HepG2 (cell line): Measurements from ENCODE around the gene NNMT. TPM values are rescaled to one million over a fixed set of nuclear protein-coding genes. Genes with fewer than 3 reads are reported as not detected.

ENCODE experiments used
- ATAC-seq: fragments of 200-7000 bp; cut with Tn5 transposase; 3 replicates; pipeline ENCODE4 v1.9.1; 2020; ENCODE audit warnings: mild to moderate bottlenecking, moderate library complexity
- BruUV-seq: library from RNA; stranded (reverse); fragments of 400-500 nt; replicated peaks from 2 replicates; lab custom pipeline; 2021; lab: Mats Ljungman, UMichigan
- CTCF ChIA-PET: fragments of 300-600 bp; formaldehyde crosslinking; extraction: SDS; loops from one replicate; lab custom pipeline; 2021; ENCODE audit warnings: low total read pairs, inconsistent platforms, low intra/inter-chr PET ratio; lab: Yijun Ruan, JAX
- POLR2A ChIA-PET: fragments of 350-600 bp; sonication (Branson Sonifier 250); formaldehyde crosslinking; loops from one replicate; lab custom pipeline; 2020; ENCODE audit warnings: antibody characterized with exemption, inconsistent platforms; lab: Yijun Ruan, JAX
- DNase-seq: peaks from one replicate; pipeline ENCODE4 v3.0.0-alpha.2; 2015; ENCODE audit warnings: low spot score
- FAIRE-seq: peaks from 3 replicates; lab custom pipeline; 2011; peaks lifted over from hg19 to GRCh38; lab: Jason Lieb, UNC
- H2AFZ ChIP-seq: one replicate; pipeline ENCODE4 v1.6.1; 2011; ENCODE audit warnings: low read length, inconsistent platforms
- H3K27ac ChIP-seq: fragments of 300-600 bp; 3 replicates; pipeline ENCODE4 v1.8.0; 2011; ENCODE audit warnings: mixed run types, mild to moderate bottlenecking, mixed read lengths, low read length, inconsistent platforms; ENCODE audit not compliant: insufficient read depth; ENCODE audit errors: extremely low read length
- H3K27me3 ChIP-seq, 2 experiments: fragments of 200-600 bp in 1 of 2; 2 replicates in 1 of 2; 3 replicates in 1 of 2; pipeline versions ENCODE4 v1.6.0 to v1.8.0; 2011; ENCODE audit warnings: low read length in 2 of 2, mild to moderate bottlenecking in 2 of 2, moderate library complexity in 2 of 2, inconsistent platforms in 1 of 2; ENCODE audit not compliant: insufficient read depth in 2 of 2, control insufficient read depth in 1 of 2
- H3K36me3 ChIP-seq, 2 experiments: fragments of 200-600 bp in 1 of 2; replicated peaks in 1 of 2; 2 replicates in 1 of 2; 3 replicates in 1 of 2; pipeline versions ENCODE4 v1.5.1 to v1.8.0; 2011; ENCODE audit warnings: low read length in 2 of 2, inconsistent platforms in 1 of 2; ENCODE audit not compliant: insufficient read depth in 2 of 2, control insufficient read depth in 1 of 2
- H3K4me1 ChIP-seq: 2 replicates; pipeline ENCODE4 v1.5.1; 2012; ENCODE audit warnings: low read length, inconsistent platforms; ENCODE audit not compliant: insufficient read depth
- H3K4me2 ChIP-seq: 2 replicates; pipeline ENCODE4 v1.6.0; 2011; ENCODE audit warnings: low read depth, low read length, inconsistent platforms
- H3K4me3 ChIP-seq, 3 experiments: fragments of 200-600 bp in 1 of 3; sonication (generic), shearing (Covaris generic) in 1 of 3; replicated peaks in 1 of 3; 2 replicates each; pipeline ENCODE4 v1.5.1; 2011 to 2016; ENCODE audit warnings: low read length in 3 of 3, inconsistent platforms in 2 of 3, low read depth in 2 of 3, mild to moderate bottlenecking in 2 of 3, control low read depth in 1 of 3, mixed read lengths in 1 of 3; ENCODE audit not compliant: insufficient read depth in 1 of 3
- H3K79me2 ChIP-seq: one replicate; pipeline ENCODE4 v1.6.1; 2011; ENCODE audit warnings: low read length, inconsistent platforms; ENCODE audit not compliant: insufficient read depth
- H3K9ac ChIP-seq: 2 replicates; pipeline ENCODE4 v1.6.0; 2011; ENCODE audit warnings: mild to moderate bottlenecking, low read depth, low read length, inconsistent platforms; ENCODE audit not compliant: insufficient read depth
- H3K9me3 ChIP-seq: 2 replicates; pipeline ENCODE4 v1.5.1; 2012; ENCODE audit warnings: mild to moderate bottlenecking, low read length
- H4K20me1 ChIP-seq: 2 replicates; pipeline ENCODE4 v1.6.0; 2011; ENCODE audit warnings: inconsistent platforms, mild to moderate bottlenecking, low read length, moderate library complexity; ENCODE audit not compliant: insufficient read depth
- FOSL2 ChIP-seq: sonication (generic); formaldehyde crosslinking; IDR thresholded peaks from 2 replicates; pipeline ENCODE4 v1.4.0; 2020; ENCODE audit warnings: missing genetic modification reagents
- FOXC1 ChIP-seq: sonication (generic); formaldehyde crosslinking; IDR thresholded peaks from 2 replicates; pipeline ENCODE4 v1.8.0; 2022; ENCODE audit warnings: mild to moderate bottlenecking, missing genetic modification reagents, borderline replicate concordance
- FOXO4 ChIP-seq: sonication (generic); formaldehyde crosslinking; conservative IDR thresholded peaks from 2 replicates; pipeline ENCODE4 v1.8.1; 2023; ENCODE audit warnings: missing genetic modification reagents
- NFIB ChIP-seq: sonication (generic); formaldehyde crosslinking; IDR thresholded peaks from 2 replicates; pipeline ENCODE4 v1.9.0; 2021; ENCODE audit warnings: missing genetic modification reagents, mild to moderate bottlenecking, borderline replicate concordance
- PAWR ChIP-seq: sonication (generic); formaldehyde crosslinking; IDR thresholded peaks from 2 replicates; pipeline ENCODE4 v1.4.0; 2020; ENCODE audit warnings: missing genetic modification reagents, mild to moderate bottlenecking, borderline replicate concordance
- PLSCR1 ChIP-seq: sonication (generic); formaldehyde crosslinking; IDR thresholded peaks from 2 replicates; pipeline ENCODE4 v1.5.0; 2020; ENCODE audit warnings: missing genetic modification reagents, mild to moderate bottlenecking, borderline replicate concordance
- RBFOX2 ChIP-seq: fragments of 200-400 bp; formaldehyde crosslinking; IDR thresholded peaks from 2 replicates; pipeline ENCODE4 v1.6.1; 2017; ENCODE audit warnings: low read depth, mild to moderate bottlenecking, low read length
- RFXANK ChIP-seq: IDR thresholded peaks from 2 replicates; pipeline ENCODE4 v1.6.1; 2016
- RXRB ChIP-seq: IDR thresholded peaks from 2 replicates; pipeline ENCODE4 v1.6.1; 2016; ENCODE audit warnings: borderline replicate concordance, missing genetic modification reagents, missing compliant biosample characterization
- SETDB1 ChIP-seq: sonication (generic); formaldehyde crosslinking; IDR thresholded peaks from 2 replicates; pipeline ENCODE4 v1.5.1; 2020; ENCODE audit warnings: missing genetic modification reagents, mild to moderate bottlenecking, borderline replicate concordance
- SRSF1 ChIP-seq: fragments of 200-400 bp; formaldehyde crosslinking; optimal IDR thresholded peaks from 2 replicates; pipeline ENCODE3; 2017; ENCODE audit warnings: mild to moderate bottlenecking, low read depth, low read length, moderate library complexity
- TOPORS ChIP-seq: sonication (generic); formaldehyde crosslinking; IDR thresholded peaks from 2 replicates; pipeline ENCODE4 v1.8.0; 2023; ENCODE audit warnings: mild to moderate bottlenecking, missing genetic modification reagents
- ZBTB26 ChIP-seq: IDR thresholded peaks from 2 replicates; pipeline ENCODE4 v1.6.1; 2016; ENCODE audit warnings: missing compliant biosample characterization, missing genetic modification reagents, borderline replicate concordance
- ZFP82 ChIP-seq: sonication (generic); formaldehyde crosslinking; IDR thresholded peaks from 2 replicates; pipeline ENCODE4 v1.5.1; 2020; ENCODE audit warnings: mild to moderate bottlenecking, missing genetic modification reagents, borderline replicate concordance
- ZNF230 ChIP-seq: sonication (generic); formaldehyde crosslinking; IDR thresholded peaks from 2 replicates; pipeline ENCODE4 v1.4.0; 2020; ENCODE audit warnings: mild to moderate bottlenecking, missing genetic modification reagents
- ZNF263 ChIP-seq: sonication (generic); formaldehyde crosslinking; IDR thresholded peaks from 2 replicates; pipeline ENCODE4 v1.4.0; 2020; ENCODE audit warnings: missing genetic modification reagents
- ZNF317 ChIP-seq: sonication (generic); formaldehyde crosslinking; IDR thresholded peaks from 2 replicates; pipeline ENCODE4 v1.5.0; 2020; ENCODE audit warnings: mild to moderate bottlenecking, missing genetic modification reagents
- ZNF33A ChIP-seq: sonication (generic); formaldehyde crosslinking; IDR thresholded peaks from 2 replicates; pipeline ENCODE4 v1.5.1; 2020; ENCODE audit warnings: missing genetic modification reagents, mild to moderate bottlenecking, moderate library complexity, borderline replicate concordance
- ZNF34 ChIP-seq: sonication (generic); formaldehyde crosslinking; IDR thresholded peaks from 2 replicates; pipeline ENCODE4 v1.4.0; 2020; ENCODE audit warnings: mild to moderate bottlenecking, missing genetic modification reagents, borderline replicate concordance
- WGBS: methylation state at CpG from one replicate; pipeline ENCODE4 v1.1.6; 2017; ENCODE audit warnings: low lambda C conversion rate; 5-methylcytosine and 5-hydroxymethylcytosine counted together
- in situ Hi-C: cut with HindIII; loops from 2 replicates; pipeline ENCODE4 v1.10.0; 2017; ENCODE audit warnings: low pct_unique_long_range_greater_than_20kb; ENCODE audit not compliant: extremely low pct_ligation_motif_present
- intact Hi-C: fragments of 100-400 bp; cut with micrococcal nuclease; formaldehyde crosslinking; loops from one replicate; pipeline ENCODE4 v1.10.0; 2022; ENCODE audit not compliant: unreplicated experiment
- polyA plus RNA-seq, 8 experiments: library from polyadenylated mRNA; depleted of rRNA in 3 of 8; stranded (reverse) in 7 of 8; unstranded in 1 of 8; fragments of >200 nt; fragmentation: Illumina TruSeq in 4 of 8; extraction: Trizol in 4 of 8; gene quantifications; 2 replicates each; pipeline versions ENCODE4 v1.2.1 to v1.2.3, GENCODE V29; 2011 to 2016; ENCODE audit warnings: low read depth in 4 of 8, missing spikeins in 1 of 8, mixed read lengths in 1 of 8; ENCODE audit not compliant: insufficient read depth in 1 of 8
- total RNA-seq, 5 experiments: library from RNA; depleted of rRNA; stranded (reverse); fragments of >200 nt; fragmentation: Illumina TruSeq; extraction: Trizol; gene quantifications; 2 replicates each; pipeline ENCODE4 v1.2.3, GENCODE V29; 2016; ENCODE audit warnings: low read depth in 1 of 5

NNMT gene
- total and polyA plus RNA-seq, 2 of the 13 experiments (the other 11 are each of a cell fraction or from before 2014, with no cell fraction given) = 0.13 TPM; not detected in 1

GRCh38 chr11:114293201-114293711 lies 2.9 kb upstream of the NNMT start:
- Histone ChIP-seq H3K27ac (no peak overlapping the region), H3K79me2 (no peaks in the 10 kb centered on the region), H3K4me3 (no peak overlapping the region), H4K20me1 (no peaks in the 10 kb centered on the region)
- intact Hi-C loops = no loop called here
- DNase-seq = no peak
- TF ChIP-seq RBFOX2 = no peak
- TF ChIP-seq ZNF34 (CRISPR knock-in tag) = no peak
- TF ChIP-seq ZFP82 (CRISPR knock-in tag) = no peak
- no peak for TF ChIP-seq FOSL2 (CRISPR knock-in tag)
- no peak for TF ChIP-seq PLSCR1 (CRISPR knock-in tag)
- TF ChIP-seq TOPORS (CRISPR knock-in tag) = no peak
- no peak for TF ChIP-seq RXRB
- TF ChIP-seq RFXANK (CRISPR knock-in tag) = no peak
- TF ChIP-seq FOXO4 = no peak
- TF ChIP-seq ZNF317 (CRISPR knock-in tag) = no peak
- TF ChIP-seq SETDB1 (CRISPR knock-in tag) = no peak
- no peak for TF ChIP-seq ZNF33A
- no peak for TF ChIP-seq NFIB (CRISPR knock-in tag)
- no peak for TF ChIP-seq ZNF263
- TF ChIP-seq FOXC1 (CRISPR knock-in tag) = no peak
- TF ChIP-seq SRSF1 = no peak
- TF ChIP-seq ZBTB26 (CRISPR knock-in tag) = no peak
- no peak for TF ChIP-seq PAWR (CRISPR knock-in tag)
- no peak for TF ChIP-seq ZNF230 (CRISPR knock-in tag)
- TF ChIP-seq, all 625 proteins: peak for 0
- in situ Hi-C loops = no loop called here
- H3K9ac ChIP-seq = no peak overlapping the region
- H3K4me1 ChIP-seq = no peaks in the 10 kb centered on the region
- no TSS peak for BruUV-seq
- WGBS = 0% methylated on average over 1 of the region's 1 CpG
- ChIA-PET CTCF (no interaction called here), POLR2A (no interaction called here)
- no peaks in the 10 kb centered on the region for H3K36me3 ChIP-seq
- H3K4me2 ChIP-seq = no peak overlapping the region
- no peak for FAIRE-seq
- peaks cover 2 to 13% of the 10 kb centered on the region in 2 experiments; a peak in 2 of 5 replicates for H3K27me3 ChIP-seq
- no peak overlapping the region for H2AFZ ChIP-seq
- ATAC-seq = no peak
- no peaks in the 10 kb centered on the region for H3K9me3 ChIP-seq
